Measurements from ENCODE around the gene PCDHGA5.
"Not testable (repeated sequence)": the region's sequence is repeated elsewhere in the genome, so short reads cannot be mapped to it uniquely, and the experiment has no call there.

Gene PCDHGA5

GRCh38 chr5:141351591-141351990 is 12.4 kb upstream of the PCDHGA5 start:
- DNase-seq (ENCODE audit: low read depth), result no peak

DNA sequence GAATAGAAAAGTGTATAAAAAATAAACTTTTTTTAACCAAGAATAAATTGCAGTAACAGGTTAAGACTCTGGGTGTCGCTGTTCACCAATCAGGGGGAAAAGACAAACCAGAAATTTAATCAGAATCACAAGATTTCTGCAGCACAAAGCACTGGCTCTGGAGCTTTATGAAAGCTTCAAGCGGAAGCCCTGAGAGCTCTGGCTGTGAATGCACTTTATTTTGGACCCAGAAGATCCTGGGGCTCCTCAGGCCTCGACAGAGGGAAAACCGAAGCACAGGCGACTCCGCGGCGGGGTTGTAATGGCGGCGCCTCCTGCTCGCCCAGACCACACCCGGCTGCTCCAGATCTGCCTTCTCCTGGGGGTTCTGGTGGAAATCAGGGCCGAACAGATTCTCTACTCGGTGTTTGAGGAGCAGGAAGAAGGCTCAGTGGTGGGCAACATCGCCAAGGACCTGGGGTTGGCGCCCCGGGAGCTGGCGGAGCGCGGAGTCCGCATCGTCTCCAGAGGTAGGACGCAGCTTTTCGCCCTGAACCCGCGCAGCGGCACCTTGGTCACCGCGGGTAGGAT is 9.0 kb upstream of the PCDHGA5 start, which contains the start of gene PCDHGA4:
Gene PCDHGA4, plus strand, starts transcription at position 122 of the 570 bp plus-strand sequence. Its CDS starts 87 bp downstream, at position 209.
- DNase-seq (ENCODE audit: low read depth), result no peak

DNA sequence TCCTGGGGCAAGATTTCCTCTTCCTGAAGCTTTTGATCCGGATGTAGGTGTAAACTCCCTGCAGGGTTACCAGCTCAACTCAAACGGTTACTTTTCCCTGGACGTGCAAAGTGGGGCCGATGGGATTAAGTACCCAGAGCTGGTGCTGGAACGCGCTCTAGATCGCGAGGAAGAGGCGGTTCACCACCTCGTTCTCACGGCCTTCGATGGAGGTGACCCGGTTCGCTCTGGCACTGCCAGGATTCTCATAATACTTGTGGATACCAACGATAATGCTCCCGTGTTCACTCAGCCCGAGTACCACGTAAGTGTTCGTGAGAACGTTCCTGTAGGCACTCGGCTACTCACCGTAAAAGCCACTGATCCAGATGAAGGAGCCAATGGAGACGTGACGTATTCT is 8.3 kb upstream of the PCDHGA5 start:
- DNase-seq (ENCODE audit: low read depth), result no peak

DNA sequence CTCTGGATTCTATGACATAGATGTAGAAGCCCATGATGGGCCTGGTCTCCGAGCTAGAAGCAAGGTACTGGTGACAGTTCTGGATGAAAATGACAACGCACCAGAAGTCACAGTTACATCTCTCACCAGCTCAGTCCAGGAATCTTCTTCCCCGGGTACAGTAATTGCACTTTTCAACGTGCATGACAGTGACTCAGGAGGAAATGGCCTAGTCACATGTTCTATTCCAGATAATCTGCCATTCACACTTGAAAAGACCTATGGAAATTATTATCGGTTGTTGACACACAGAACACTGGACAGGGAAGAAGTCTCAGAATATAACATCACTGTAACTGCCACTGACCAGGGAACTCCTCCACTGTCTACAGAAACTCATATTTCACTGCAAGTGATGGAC is 7.8 kb upstream of the PCDHGA5 start:
- DNase-seq (ENCODE audit: low read depth), result no peak

DNA sequence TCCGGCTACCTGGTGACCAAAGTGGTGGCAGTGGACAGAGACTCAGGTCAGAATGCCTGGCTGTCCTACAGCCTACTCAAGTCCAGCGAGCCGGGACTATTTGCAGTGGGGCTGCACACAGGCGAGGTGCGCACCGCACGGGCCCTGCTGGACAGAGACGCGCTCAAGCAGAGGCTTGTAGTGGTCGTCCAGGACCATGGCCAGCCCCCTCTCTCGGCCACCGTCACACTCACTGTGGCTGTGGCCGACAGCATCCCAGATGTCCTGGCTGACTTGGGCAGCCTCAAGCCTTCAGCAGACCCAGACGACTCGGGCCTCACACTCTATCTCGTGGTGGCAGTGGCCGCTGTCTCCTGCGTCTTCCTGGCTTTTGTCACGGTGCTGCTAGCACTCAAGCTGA is 7.0 kb upstream of the PCDHGA5 start:
- no peak for DNase-seq (ENCODE audit: low read depth)

- DNase-seq (ENCODE audit: low read depth), result no peak
Measured at GRCh38 chr5:141359790-141360426, 4.1 kb upstream of the PCDHGA5 start, which contains the start of gene PCDHGB2. PCDHGB2 (plus strand) TSS chr5:141359994; CDS start chr5:141360136, 142 bp downstream.

GRCh38 chr5:141360685-141361084 is 3.3 kb upstream of the PCDHGA5 start:
- DNase-seq (ENCODE audit: low read depth), result no peak

DNA sequence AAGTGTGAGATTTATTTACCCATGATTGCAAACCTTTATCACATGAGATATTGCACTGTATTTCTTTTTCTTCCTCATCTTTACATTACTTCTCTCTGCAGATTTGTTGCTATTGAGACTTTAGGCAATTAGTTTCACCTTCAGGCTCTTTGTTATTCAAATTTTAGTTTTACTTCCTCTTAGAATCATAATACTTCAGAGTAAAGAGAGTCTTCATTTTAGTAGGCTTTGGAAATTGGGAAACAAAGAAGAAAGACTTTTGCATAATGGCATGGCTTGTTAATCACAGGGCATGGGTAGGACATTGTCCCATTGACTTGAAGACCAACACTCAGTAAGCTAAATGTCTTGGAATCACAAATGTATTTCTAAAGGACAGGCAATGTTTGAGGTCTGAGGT is 1.2 kb upstream of the PCDHGA5 start:
- no peak for DNase-seq (ENCODE audit: low read depth)

DNA sequence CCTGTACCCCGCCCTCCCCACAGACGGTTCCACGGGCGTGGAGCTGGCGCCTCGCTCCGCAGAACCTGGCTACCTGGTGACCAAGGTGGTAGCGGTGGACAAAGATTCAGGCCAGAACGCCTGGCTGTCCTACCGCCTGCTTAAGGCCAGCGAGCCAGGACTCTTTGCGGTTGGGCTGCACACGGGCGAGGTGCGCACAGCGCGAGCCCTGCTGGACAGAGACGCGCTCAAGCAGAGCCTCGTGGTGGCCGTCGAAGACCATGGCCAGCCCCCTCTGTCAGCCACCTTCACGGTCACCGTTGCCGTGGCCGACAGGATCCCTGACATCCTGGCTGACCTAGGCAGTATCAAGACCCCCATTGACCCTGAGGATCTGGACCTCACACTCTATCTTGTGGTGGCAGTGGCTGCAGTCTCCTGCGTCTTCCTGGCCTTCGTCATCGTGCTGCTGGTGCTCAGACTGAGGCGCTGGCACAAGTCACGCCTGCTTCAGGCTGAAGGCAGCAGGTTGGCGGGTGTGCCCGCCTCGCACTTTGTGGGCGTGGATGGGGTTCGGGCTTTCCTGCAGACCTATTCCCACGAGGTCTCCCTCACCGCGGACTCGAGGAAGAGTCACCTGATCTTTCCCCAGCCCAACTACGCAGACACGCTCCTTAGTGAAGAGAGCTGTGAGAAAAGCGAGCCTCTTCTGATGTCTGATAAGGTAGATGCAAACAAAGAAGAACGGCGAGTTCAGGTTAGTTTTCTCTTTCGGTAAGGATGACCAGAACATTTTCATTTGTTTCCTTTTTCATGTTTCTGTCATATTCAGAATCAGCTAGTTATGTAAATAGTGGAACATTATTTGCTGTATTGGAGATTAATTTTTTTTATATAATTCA is 2.3 kb downstream of the PCDHGA5 start:
- no peak for DNase-seq (ENCODE audit: low read depth)

DNA sequence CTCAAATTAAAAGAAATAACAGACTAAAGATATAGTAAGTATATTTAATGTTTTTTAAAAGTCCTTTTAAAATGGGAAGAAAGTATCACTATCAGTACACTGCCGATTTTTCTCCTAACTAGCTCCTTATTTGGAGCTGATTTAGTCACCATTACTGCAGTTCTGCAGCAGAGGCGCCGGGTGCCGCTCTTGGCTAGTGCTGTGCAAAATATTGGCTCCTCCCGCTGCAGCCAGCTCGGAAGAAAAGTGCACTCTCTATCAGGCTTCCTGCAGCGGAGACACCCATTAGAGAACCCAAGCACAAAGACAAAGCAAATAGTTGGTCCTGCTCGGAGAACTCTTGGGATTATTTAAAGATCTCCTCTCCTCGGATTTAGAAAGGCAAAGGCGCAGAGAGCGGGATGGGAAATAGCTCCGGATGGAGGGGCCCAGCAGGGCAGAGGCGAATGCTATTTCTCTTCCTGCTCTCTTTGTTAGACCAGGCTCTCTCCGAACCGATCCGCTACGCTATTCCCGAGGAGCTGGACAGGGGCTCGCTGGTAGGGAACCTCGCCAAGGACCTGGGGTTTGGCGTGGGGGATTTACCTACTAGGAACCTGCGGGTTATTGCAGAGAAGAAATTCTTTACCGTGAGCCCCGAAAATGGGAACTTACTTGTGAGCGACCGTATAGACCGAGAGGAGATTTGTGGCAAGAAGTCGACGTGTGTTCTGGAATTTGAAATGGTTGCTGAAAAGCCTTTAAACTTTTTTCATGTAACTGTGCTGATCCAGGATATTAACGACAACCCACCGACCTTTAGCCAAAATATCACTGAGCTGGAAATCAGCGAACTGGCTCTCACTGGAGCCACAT is 6.3 kb downstream of the PCDHGA5 start, which contains the start of gene PCDHGB3:
Gene PCDHGB3, plus strand, starts transcription at position 249 of the 855 bp plus-strand sequence. Its CDS starts 153 bp downstream, at position 402.
- peak; percentile 9 for DNase-seq (ENCODE audit: low read depth)

DNA sequence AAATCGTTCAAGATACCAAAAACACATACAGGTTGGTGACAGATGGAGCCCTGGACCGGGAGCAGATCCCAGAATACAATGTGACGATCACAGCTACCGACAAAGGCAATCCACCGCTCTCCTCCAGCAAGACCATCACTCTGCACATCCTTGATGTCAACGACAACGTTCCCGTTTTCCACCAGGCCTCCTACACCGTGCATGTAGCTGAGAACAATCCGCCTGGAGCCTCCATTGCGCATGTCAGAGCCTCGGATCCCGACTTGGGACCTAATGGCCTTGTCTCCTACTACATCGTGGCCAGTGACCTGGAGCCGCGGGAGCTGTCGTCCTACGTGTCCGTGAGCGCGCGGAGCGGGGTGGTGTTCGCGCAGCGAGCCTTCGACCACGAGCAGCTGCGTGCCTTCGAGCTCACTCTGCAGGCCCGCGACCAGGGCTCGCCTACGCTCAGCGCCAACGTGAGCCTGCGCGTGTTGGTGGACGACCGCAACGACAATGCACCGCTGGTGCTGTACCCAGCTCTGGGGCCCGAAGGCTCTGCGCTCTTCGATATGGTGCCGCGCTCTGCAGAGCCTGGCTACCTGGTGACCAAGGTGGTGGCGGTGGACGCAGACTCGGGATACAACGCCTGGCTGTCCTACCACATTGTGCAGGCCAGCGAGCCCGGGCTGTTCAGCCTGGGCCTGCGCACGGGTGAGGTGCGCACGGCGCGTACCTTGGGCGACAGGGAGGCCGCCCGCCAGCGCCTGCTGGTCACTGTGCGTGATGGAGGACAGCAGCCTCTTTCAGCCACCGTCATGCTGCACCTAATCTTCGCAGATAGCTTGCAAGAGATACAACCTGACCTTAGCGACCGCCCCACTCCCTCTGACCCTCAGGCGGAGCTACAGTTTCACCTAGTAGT is 7.9 kb downstream of the PCDHGA5 start:
- DNase-seq (ENCODE audit: low read depth), result no peak

- peak; percentile 15 for DNase-seq (ENCODE audit: low read depth)
Measured at GRCh38 chr5:141373673-141374317, 9.8 kb downstream of the PCDHGA5 start, which contains the start of gene PCDHGA6. PCDHGA6 (plus strand) TSS chr5:141373891; CDS start chr5:141374084, 193 bp downstream.

DNA sequence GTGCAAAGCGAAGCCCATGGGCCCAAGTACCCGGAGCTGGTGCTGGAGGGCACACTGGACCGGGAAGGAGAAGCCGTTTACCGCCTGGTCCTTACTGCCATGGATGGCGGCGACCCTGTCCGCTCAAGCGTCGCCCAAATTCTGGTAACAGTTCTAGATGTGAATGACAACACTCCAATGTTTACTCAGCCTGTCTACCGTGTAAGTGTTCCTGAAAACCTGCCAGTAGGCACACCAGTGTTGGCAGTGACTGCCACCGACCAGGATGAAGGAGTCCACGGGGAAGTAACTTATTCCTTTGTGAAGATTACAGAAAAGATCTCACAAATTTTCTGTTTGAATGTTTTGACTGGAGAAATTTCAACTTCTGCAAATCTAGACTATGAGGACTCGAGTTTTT is 10.7 kb downstream of the PCDHGA5 start:
- no peak for DNase-seq (ENCODE audit: low read depth)

- not testable (repeated sequence) for DNase-seq (ENCODE audit: low read depth)
Measured at GRCh38 chr5:141375444-141376155, 11.6 kb downstream of the PCDHGA5 start.

- DNase-seq (ENCODE audit: low read depth), result no peak
Measured at GRCh38 chr5:141382469-141383294, 18.7 kb downstream of the PCDHGA5 start, which contains the start of gene PCDHGA7. PCDHGA7 (plus strand) TSS chr5:141382742; CDS start chr5:141382900, 158 bp downstream.

- no peak for DNase-seq (ENCODE audit: low read depth)
Measured at GRCh38 chr5:141383345-141383744, 19.4 kb downstream of the PCDHGA5 start.

DNA sequence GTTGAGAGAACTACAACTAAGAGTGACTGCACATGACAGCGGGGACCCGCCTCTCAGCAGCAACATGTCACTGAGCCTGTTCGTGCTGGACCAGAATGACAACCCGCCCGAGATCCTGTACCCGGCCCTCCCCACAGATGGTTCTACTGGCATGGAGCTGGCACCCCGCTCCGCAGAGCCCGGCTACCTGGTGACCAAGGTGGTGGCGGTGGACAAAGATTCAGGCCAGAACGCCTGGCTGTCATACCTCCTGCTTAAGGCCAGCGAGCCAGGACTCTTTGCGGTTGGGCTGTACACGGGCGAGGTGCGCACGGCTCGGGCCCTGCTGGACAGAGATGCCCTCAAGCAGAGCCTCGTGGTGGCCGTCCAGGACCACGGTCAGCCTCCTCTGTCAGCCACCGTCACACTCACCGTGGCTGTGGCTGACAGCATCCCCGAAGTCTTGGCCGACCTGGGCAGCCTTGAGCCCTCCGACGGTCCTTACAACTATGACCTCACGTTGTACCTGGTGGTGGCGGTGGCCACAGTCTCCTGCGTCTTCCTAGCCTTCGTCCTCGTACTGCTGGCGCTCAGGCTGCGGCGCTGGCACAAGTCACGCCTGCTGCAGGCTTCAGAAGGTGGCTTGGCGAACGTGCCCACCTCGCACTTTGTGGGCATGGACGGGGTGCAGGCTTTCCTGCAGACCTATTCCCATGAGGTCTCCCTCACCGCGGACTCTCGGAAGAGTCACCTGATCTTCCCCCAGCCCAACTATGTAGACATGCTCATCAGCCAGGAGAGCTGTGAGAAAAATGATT is 20.7 kb downstream of the PCDHGA5 start:
- DNase-seq (ENCODE audit: low read depth), result no peak
